HL-60 (cell line): ENCODE results near the gene DPYD.

ENCODE experiments used
- DNase-seq, 2 experiments: peaks; one replicate each; pipeline ENCODE4 v3.0.0-alpha.2; 2010 to 2020; ENCODE audit warnings: low read depth in 1 of 2, low spot score in 1 of 2
- H3K27ac ChIP-seq: fragments of 250-450 bp; sonication (Bioruptor Pico); replicated peaks from 2 replicates; pipeline ENCODE4 v1.5.1; 2020; ENCODE audit warnings: mild to moderate bottlenecking, moderate library complexity
- H3K27me3 ChIP-seq: fragments of 250-450 bp; sonication (Bioruptor Pico); 2 replicates; pipeline ENCODE4 v1.5.1; 2021; ENCODE audit warnings: mild to moderate bottlenecking, moderate library complexity; ENCODE audit not compliant: insufficient read depth, poor library complexity, severe bottlenecking
- H3K4me3 ChIP-seq: replicated peaks from 2 replicates; pipeline ENCODE4 v1.5.1; 2011; ENCODE audit warnings: mild to moderate bottlenecking, control low read depth, low read length; ENCODE audit not compliant: insufficient read depth
- CTCF ChIP-seq: IDR thresholded peaks from one replicate; pipeline ENCODE4 v1.5.1; 2011; ENCODE audit warnings: low read length, control low read depth, inconsistent platforms; ENCODE audit not compliant: insufficient read depth
- GABPA ChIP-seq: IDR thresholded peaks from 2 replicates; pipeline ENCODE4 v1.6.1; 2012; ENCODE audit warnings: low read depth
- POLR2AphosphoS5 ChIP-seq: IDR thresholded peaks from 2 replicates; pipeline ENCODE4 v1.6.1; 2012; ENCODE audit warnings: low read depth
- REST ChIP-seq: IDR thresholded peaks from 2 replicates; pipeline ENCODE4 v1.6.1; 2012; ENCODE audit warnings: low read depth; ENCODE audit not compliant: insufficient replicate concordance
- SPI1 ChIP-seq: IDR thresholded peaks from 2 replicates; pipeline ENCODE4 v1.6.1; 2012; ENCODE audit warnings: low read depth, mild to moderate bottlenecking, borderline replicate concordance

DPYD gene

GRCh38 chr1:97505289-97505688 lies 415.5 kb downstream of the DPYD start:
- TF ChIP-seq SPI1 (no peak), CTCF (no peak), REST (no peak), GABPA (no peak), POLR2AphosphoS5 (no peak)
- Histone ChIP-seq H3K27ac (no peak overlapping the region), H3K27me3 (no peaks in the 10 kb centered on the region), H3K4me3 (no peak overlapping the region)
- no peak for DNase-seq

GRCh38 chr1:97502360-97502759 lies 418.5 kb downstream of the DPYD start:
- no peak for TF ChIP-seq POLR2AphosphoS5
- no peak for TF ChIP-seq CTCF
- TF ChIP-seq GABPA = no peak
- no peak for TF ChIP-seq SPI1
- TF ChIP-seq REST = no peak

GRCh38 chr1:97501628-97502027 lies 419.2 kb downstream of the DPYD start:
- TF ChIP-seq POLR2AphosphoS5 = no peak
- H3K27ac ChIP-seq = no peak overlapping the region
- no peaks in the 10 kb centered on the region for H3K27me3 ChIP-seq
- DNase-seq = no peak
- H3K4me3 ChIP-seq = no peak overlapping the region

More at GRCh38 chr1:97502360-97502759, 418.5 kb downstream of the DPYD start:
- no peak overlapping the region for H3K27ac ChIP-seq
- H3K27me3 ChIP-seq = no peaks in the 10 kb centered on the region
- no peak overlapping the region for H3K4me3 ChIP-seq
- no peak for DNase-seq

- H3K27me3 ChIP-seq = no peaks in the 10 kb centered on the region
- DNase-seq = no peak
- no peak overlapping the region for H3K4me3 ChIP-seq
- H3K27ac ChIP-seq = no peak overlapping the region
- TF ChIP-seq GABPA (no peak), REST (no peak), POLR2AphosphoS5 (no peak), SPI1 (no peak), CTCF (no peak)
Measured at GRCh38 chr1:97500760-97501159, 420.1 kb downstream of the DPYD start.
